Smooth muscle cell (in vitro differentiated cells): ENCODE results near the gene SLC15A5. TPM values are rescaled to one million over a fixed set of nuclear protein-coding genes. Genes with fewer than 3 reads are reported as not detected.

Experiments
- DNase-seq: peaks from one replicate; lab custom pipeline; 2025; ENCODE audit not compliant: unreplicated experiment; lab: John Stamatoyannopoulos, UW
- H2AFZ ChIP-seq: fragments of 200-600 bp; sonication (generic); 2 replicates; pipeline ENCODE4 v1.6.0; 2016; ENCODE audit warnings: antibody characterized with exemption, low read depth, mild to moderate bottlenecking
- H3F3A ChIP-seq: fragments of 200-600 bp; sonication (generic); 2 replicates; pipeline ENCODE4 v1.6.0; 2017; ENCODE audit warnings: antibody characterized with exemption, low read depth
- H3K27ac ChIP-seq: fragments of 200-600 bp; sonication (generic); 2 replicates; pipeline ENCODE4 v1.5.1; 2016; ENCODE audit warnings: low read depth, mild to moderate bottlenecking
- H3K27me3 ChIP-seq: fragments of 200-600 bp; sonication (generic); 2 replicates; pipeline ENCODE4 v1.6.1; 2016; ENCODE audit warnings: low read depth, mild to moderate bottlenecking
- H3K36me3 ChIP-seq: fragments of 200-600 bp; sonication (generic); 2 replicates; pipeline ENCODE4 v1.5.1; 2016; ENCODE audit warnings: low read depth
- H3K4me1 ChIP-seq: fragments of 200-600 bp; sonication (generic); 2 replicates; pipeline ENCODE4 v1.5.1; 2016; ENCODE audit warnings: low read depth
- H3K4me2 ChIP-seq: fragments of 200-600 bp; sonication (generic); 2 replicates; pipeline ENCODE4 v1.6.0; 2016; ENCODE audit warnings: mild to moderate bottlenecking
- H3K4me3 ChIP-seq: fragments of 200-600 bp; sonication (generic); 2 replicates; pipeline ENCODE4 v1.5.1; 2016; ENCODE audit warnings: mild to moderate bottlenecking
- H3K79me2 ChIP-seq: fragments of 200-600 bp; sonication (generic); 2 replicates; pipeline ENCODE4 v1.6.0; 2016; ENCODE audit warnings: low read depth, mild to moderate bottlenecking
- H3K9ac ChIP-seq: fragments of 200-600 bp; sonication (generic); 2 replicates; pipeline ENCODE4 v1.6.0; 2016; ENCODE audit warnings: low read depth
- H3K9me3 ChIP-seq: fragments of 200-600 bp; sonication (generic); replicated peaks from 2 replicates; pipeline ENCODE4 v1.5.1; 2016; ENCODE audit warnings: low read depth
- H4K20me1 ChIP-seq: fragments of 200-600 bp; sonication (generic); 2 replicates; pipeline ENCODE4 v1.6.0; 2016; ENCODE audit warnings: low read depth
- WGBS: methylation state at CpG from one replicate; pipeline ENCODE4 v1.1.7; 2016; ENCODE audit warnings: low lambda C conversion rate; 5-methylcytosine and 5-hydroxymethylcytosine counted together
- polyA plus RNA-seq: library from polyadenylated mRNA; unstranded; fragments of >200 nt; fragmentation: Nextera tagmentation; extraction: Ambion mirVana; gene quantifications from 2 replicates; pipeline ENCODE4 v1.2.1, GENCODE V29; 2016
- total RNA-seq: library from RNA; depleted of rRNA; stranded (reverse); fragments of >200 nt; gene quantifications from 2 replicates; pipeline ENCODE4 v1.2.3, GENCODE V29; 2014
- TF ChIP-seq, protein P1 (sequence below): fragments of 200-600 bp; sonication (generic); IDR thresholded peaks from 2 replicates; pipeline ENCODE4 v1.5.1; 2017; ENCODE audit warnings: borderline replicate concordance, mild to moderate bottlenecking, antibody characterized with exemption; ENCODE audit not compliant: insufficient read depth, poor library complexity, severe bottlenecking

The SLC15A5 gene
- total and polyA plus RNA-seq, 2 experiments from 2014 or later: not detected

DNA sequence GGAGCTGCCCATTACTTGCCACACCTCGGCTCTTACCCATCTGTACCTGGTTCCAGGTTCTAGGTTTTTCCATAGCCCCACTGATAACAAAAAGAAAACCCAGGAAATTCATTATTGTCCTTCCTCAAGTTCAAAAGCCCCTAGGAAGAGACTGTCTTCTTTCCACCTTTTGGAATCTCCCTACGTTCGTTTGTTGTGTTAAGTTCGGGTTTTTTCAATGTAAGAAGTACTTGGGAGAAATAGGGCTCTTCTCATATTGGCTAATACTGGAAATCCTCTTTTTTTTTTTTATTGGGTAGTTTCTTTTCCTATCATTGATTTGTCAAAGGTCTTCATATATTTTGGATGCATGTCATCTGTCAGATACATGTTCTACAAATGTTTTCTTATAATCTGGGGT is 17.3 kb downstream of the SLC15A5 start:
- WGBS: 90% methylated on average over 4 of the region's 4 CpGs
- DNase-seq: no peak
- Histone ChIP-seq H3K4me1 (no peaks in the 10 kb centered on the region), H3F3A (no peaks in the 10 kb centered on the region), H3K9me3 (no peaks in the 10 kb centered on the region), H3K27ac (no peak overlapping the region), H3K27me3 (no peaks in the 10 kb centered on the region), H3K4me3 (no peak overlapping the region), H4K20me1 (no peaks in the 10 kb centered on the region), H3K9ac (no peak overlapping the region), H2AFZ (no peak overlapping the region), H3K79me2 (no peaks in the 10 kb centered on the region), H3K36me3 (no peaks in the 10 kb centered on the region), H3K4me2 (no peak overlapping the region)
- TF ChIP-seq, protein P1, sequence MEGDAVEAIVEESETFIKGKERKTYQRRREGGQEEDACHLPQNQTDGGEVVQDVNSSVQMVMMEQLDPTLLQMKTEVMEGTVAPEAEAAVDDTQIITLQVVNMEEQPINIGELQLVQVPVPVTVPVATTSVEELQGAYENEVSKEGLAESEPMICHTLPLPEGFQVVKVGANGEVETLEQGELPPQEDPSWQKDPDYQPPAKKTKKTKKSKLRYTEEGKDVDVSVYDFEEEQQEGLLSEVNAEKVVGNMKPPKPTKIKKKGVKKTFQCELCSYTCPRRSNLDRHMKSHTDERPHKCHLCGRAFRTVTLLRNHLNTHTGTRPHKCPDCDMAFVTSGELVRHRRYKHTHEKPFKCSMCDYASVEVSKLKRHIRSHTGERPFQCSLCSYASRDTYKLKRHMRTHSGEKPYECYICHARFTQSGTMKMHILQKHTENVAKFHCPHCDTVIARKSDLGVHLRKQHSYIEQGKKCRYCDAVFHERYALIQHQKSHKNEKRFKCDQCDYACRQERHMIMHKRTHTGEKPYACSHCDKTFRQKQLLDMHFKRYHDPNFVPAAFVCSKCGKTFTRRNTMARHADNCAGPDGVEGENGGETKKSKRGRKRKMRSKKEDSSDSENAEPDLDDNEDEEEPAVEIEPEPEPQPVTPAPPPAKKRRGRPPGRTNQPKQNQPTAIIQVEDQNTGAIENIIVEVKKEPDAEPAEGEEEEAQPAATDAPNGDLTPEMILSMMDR: no peak

DNA sequence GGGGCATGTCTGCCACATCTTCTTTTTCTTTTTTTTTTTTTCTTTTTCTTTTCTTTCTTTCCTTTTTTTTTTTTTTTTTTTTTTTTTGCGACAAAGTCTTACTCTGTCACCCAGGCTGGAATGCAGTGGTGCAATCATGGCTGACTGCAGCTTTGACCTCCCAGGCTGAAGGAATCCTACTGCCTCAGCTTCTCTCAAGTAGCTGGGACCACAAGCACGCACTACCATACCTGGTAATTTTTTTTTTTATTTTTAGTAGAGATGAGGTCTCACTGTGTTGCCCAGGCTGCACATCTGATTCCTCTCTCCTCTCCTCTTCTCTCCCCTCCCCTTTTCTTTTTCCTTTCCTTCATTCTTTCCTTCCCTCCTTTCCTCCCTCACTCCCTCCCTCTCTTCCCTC is 18.5 kb downstream of the SLC15A5 start:
- H4K20me1 ChIP-seq: no peaks in the 10 kb centered on the region
- no peak overlapping the region for H3K27ac ChIP-seq
- TF ChIP-seq, protein P1: no peak
- no peaks in the 10 kb centered on the region for H3K9me3 ChIP-seq
- no peak overlapping the region for H3K4me3 ChIP-seq
- H2AFZ ChIP-seq: no peak overlapping the region
- 81% methylated on average over 2 of the region's 2 CpGs for WGBS
- no peak overlapping the region for H3K4me2 ChIP-seq
- no peaks in the 10 kb centered on the region for H3K4me1 ChIP-seq
- H3K27me3 ChIP-seq: no peaks in the 10 kb centered on the region
- H3K9ac ChIP-seq: no peak overlapping the region
- no peaks in the 10 kb centered on the region for H3F3A ChIP-seq
- no peaks in the 10 kb centered on the region for H3K79me2 ChIP-seq
- no peaks in the 10 kb centered on the region for H3K36me3 ChIP-seq
- no peak for DNase-seq

DNA sequence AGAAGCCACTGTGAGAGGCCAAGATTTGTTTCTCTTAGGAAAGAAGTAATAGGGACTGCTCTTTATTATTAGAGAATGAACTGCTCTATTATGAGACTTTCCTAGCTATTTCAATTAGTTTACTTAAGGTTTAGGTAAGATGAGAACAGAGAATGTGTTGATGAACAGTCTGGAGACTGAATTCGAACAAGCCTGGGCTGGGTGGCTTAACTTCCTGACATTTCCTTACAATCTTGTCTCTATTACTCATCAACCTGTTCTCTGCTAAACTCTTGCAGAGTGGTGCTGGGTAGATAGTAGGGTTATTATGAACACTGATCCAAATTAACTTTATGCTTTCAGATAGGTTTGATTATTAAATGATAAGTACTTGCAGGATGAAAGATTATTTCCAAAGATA is 31.2 kb downstream of the SLC15A5 start:
- no peaks in the 10 kb centered on the region for H3K36me3 ChIP-seq
- no peak for DNase-seq
- no peaks in the 10 kb centered on the region for H3K79me2 ChIP-seq
- TF ChIP-seq, protein P1: no peak
- no peak overlapping the region for H3K4me2 ChIP-seq
- no peak overlapping the region for H3K27ac ChIP-seq
- no peaks in the 10 kb centered on the region for H3F3A ChIP-seq
- H3K9me3 ChIP-seq: no peaks in the 10 kb centered on the region
- H3K4me3 ChIP-seq: no peak overlapping the region
- no peak overlapping the region for H2AFZ ChIP-seq
- no peaks in the 10 kb centered on the region for H3K4me1 ChIP-seq
- peaks cover 4% of the 10 kb centered on the region for H3K27me3 ChIP-seq
- no peaks in the 10 kb centered on the region for H4K20me1 ChIP-seq
- H3K9ac ChIP-seq: no peak overlapping the region
- WGBS: 77% methylated on average over 1 of the region's 1 CpG

DNA sequence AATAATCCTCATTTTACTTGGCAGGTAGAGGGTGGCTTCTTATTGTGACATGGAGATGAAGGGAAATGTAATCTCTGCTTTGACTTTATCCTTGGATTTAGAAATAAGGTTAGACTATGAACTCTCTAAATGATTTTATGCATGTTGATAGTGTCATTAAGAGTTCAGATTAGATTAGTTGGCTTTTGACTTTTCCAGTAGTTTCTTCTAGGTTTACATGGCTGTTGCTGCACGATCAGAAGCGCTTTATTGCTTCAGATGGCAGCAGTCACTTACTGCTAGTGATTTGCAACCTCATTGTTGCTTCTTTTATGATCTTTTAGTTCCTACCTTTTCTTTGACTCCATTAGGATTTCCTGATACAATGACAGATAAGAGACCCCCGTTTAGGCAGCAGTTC is 32.3 kb downstream of the SLC15A5 start:
- Histone ChIP-seq H3K4me3 (no peak overlapping the region), H3K9ac (no peak overlapping the region), H3F3A (no peaks in the 10 kb centered on the region), H4K20me1 (no peaks in the 10 kb centered on the region), H3K4me1 (no peaks in the 10 kb centered on the region), H3K9me3 (no peaks in the 10 kb centered on the region), H3K27ac (no peak overlapping the region), H3K27me3 (no peaks in the 10 kb centered on the region), H3K4me2 (no peak overlapping the region), H3K79me2 (no peaks in the 10 kb centered on the region), H2AFZ (no peak overlapping the region), H3K36me3 (no peaks in the 10 kb centered on the region)
- no peak for DNase-seq
- TF ChIP-seq, protein P1: no peak
- WGBS: 77% methylated on average over 3 of the region's 3 CpGs
